Neural progenitor cell (in vitro differentiated cells): Measurements from ENCODE around the gene SEMA5B.

ENCODE experiments used
- EZH2 ChIP-seq: fragments of 200-600 bp; sonication (generic); IDR thresholded peaks from 2 replicates; pipeline ENCODE4 v1.6.1; 2017; ENCODE audit warnings: antibody characterized with exemption, mild to moderate bottlenecking, moderate library complexity
- EZH2phosphoT487 ChIP-seq: fragments of 200-600 bp; sonication (generic); IDR thresholded peaks from 2 replicates; pipeline ENCODE4 v1.6.1; 2017; ENCODE audit warnings: antibody characterized with exemption
- TF ChIP-seq, protein P1 (sequence below): fragments of 200-600 bp; sonication (generic); IDR thresholded peaks from 2 replicates; pipeline ENCODE4 v1.5.1; 2017; ENCODE audit warnings: antibody characterized with exemption, mild to moderate bottlenecking

DNA sequence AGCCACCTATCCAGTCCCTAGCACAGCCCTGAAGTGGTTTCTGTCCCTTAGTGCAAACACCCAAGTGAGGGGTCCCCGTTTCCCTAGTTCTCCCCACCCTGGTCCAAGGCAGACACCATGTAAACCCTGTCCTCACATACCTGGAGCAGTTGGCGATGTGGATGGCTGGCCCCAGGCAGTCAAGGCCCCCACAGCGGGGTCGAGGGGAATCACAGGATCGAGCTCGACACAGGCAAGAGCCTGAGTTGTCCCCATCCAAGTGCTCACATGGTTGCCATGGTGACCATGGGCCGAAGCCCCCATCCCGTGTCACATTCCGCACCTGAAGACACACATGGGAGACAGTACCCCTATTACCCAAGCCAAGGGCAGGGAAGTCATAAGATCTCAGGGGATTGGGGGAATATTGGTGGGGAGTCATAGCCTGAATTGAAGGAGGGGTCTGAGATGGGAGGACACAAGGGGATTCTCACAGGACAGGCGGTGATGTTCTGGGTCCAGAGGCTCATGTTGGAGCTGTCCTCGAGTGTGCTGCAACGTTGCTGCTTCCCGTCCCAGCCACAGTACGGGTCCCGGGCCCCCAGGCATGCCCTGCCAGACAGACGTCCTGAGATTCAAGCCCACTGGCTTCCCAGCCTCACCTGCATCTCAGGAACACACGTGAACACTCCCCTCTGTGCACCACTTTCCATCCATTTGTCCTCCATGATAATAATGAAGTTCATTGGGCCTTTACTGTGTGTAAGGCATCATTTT lies 112.1 kb downstream of the SEMA5B start:
- TF ChIP-seq EZH2, result no peak
- TF ChIP-seq, protein P1, sequence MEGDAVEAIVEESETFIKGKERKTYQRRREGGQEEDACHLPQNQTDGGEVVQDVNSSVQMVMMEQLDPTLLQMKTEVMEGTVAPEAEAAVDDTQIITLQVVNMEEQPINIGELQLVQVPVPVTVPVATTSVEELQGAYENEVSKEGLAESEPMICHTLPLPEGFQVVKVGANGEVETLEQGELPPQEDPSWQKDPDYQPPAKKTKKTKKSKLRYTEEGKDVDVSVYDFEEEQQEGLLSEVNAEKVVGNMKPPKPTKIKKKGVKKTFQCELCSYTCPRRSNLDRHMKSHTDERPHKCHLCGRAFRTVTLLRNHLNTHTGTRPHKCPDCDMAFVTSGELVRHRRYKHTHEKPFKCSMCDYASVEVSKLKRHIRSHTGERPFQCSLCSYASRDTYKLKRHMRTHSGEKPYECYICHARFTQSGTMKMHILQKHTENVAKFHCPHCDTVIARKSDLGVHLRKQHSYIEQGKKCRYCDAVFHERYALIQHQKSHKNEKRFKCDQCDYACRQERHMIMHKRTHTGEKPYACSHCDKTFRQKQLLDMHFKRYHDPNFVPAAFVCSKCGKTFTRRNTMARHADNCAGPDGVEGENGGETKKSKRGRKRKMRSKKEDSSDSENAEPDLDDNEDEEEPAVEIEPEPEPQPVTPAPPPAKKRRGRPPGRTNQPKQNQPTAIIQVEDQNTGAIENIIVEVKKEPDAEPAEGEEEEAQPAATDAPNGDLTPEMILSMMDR, result no peak
- TF ChIP-seq EZH2phosphoT487, result no peak
